ENCODE data around the gene URGCP.

URGCP gene

GRCh38 chr7:43877968-43878864 is 28.2 kb downstream of the URGCP start:
- DNase-seq (ENCODE audit: low read depth, low spot score): no peak
- H3K27ac ChIP-seq: no peak overlapping the region

GRCh38 chr7:43876976-43877745 is 29.2 kb downstream of the URGCP start:
- DNase-seq (ENCODE audit: low read depth, low spot score): no peak
- no peak overlapping the region for H3K27ac ChIP-seq

DNA sequence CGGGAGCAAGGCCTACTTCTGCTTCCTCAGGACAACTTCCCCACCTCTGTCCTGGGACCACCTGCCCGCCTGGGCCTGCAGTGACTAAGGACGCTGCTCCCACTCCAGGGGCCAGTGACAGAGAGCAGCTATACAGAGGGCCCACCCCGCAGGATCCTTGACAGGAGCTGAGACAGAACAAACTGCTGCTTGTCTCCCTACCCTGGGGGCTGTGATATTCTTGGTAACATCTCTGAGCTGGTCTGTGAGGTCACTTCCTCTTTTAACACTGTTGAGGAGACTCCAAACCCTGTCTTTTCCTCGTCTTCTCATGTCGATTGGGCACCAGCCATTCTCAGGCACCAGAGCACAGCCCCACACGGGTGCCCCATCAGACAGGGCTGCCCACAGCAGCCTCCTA is 30.2 kb downstream of the URGCP start:
- H3K27ac ChIP-seq: no peak overlapping the region
- DNase-seq (ENCODE audit: low read depth, low spot score): no peak

GRCh38 chr7:43873300-43873699 is 33.1 kb downstream of the URGCP start:
- peak; percentile 59 for DNase-seq (ENCODE audit: low read depth, low spot score)
- H3K27ac ChIP-seq: peak overlapping the region; percentile 65

GRCh38 chr7:43872406-43873110 is 33.8 kb downstream of the URGCP start:
- peak overlapping the region; percentile 65 for H3K27ac ChIP-seq
- DNase-seq (ENCODE audit: low read depth, low spot score): peak; percentile 54

DNA sequence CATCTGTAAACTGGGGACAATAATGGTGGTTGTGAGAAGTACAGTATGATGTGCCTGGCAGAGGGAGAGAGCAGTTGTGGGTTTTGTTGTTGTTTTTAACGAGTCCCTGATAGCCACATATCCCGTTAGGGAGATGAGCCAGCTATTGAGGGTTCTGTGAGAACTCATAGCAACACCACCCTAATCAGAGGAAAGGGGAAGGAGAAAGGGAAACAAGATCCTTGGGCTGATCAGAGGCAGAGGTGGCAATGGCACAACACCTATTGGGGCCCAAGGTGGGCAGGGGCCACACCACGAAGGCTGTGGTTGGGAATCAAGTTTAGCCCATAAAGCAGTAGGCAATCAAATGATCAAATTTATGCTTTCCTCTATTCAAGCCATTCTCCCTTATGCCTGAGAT is 35.3 kb downstream of the URGCP start:
- no peak overlapping the region for H3K27ac ChIP-seq
- DNase-seq (ENCODE audit: low read depth, low spot score): no peak

DNA sequence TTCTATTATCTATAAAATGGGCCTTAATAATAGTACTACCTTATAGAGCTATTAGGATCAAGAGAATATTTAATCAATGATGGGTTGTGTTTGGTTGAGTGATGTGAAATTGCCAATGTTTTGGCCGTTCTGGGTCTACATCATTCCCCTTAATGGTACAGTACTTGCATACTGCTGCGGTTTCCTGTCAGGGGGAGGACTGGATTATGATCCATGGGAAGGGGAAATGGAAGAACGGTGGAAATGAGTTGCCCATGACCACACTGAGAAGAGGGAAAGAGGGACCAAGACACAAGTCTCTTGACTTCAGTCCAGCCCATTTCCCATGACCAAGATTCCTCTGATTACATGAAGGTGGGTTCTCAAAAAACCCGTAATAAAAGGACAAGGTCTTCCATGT is 36.1 kb downstream of the URGCP start:
- DNase-seq (ENCODE audit: low read depth, low spot score): no peak
- peak overlapping the region; percentile 97 for H3K27ac ChIP-seq

DNA sequence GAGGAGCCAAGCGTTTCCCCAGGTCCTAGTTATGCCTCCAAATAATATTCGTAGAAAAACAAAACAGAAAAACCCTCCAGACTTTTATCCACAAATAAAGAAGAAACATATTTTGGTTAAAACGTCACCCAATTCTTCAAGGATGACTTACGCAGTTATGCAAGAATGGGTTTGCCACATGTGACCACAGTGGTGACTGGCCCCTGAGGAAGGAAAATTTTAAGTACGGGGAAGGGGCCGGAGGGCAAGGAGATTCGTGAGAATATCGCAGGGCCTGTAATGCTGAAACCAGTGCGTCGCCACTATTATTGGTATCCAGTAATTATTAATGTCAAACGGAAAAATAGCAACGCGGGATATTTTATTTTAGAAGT is 36.5 kb downstream of the URGCP start:
- peak; percentile 60 for DNase-seq (ENCODE audit: low read depth, low spot score)
- peak overlapping the region; percentile 97 for H3K27ac ChIP-seq

DNA sequence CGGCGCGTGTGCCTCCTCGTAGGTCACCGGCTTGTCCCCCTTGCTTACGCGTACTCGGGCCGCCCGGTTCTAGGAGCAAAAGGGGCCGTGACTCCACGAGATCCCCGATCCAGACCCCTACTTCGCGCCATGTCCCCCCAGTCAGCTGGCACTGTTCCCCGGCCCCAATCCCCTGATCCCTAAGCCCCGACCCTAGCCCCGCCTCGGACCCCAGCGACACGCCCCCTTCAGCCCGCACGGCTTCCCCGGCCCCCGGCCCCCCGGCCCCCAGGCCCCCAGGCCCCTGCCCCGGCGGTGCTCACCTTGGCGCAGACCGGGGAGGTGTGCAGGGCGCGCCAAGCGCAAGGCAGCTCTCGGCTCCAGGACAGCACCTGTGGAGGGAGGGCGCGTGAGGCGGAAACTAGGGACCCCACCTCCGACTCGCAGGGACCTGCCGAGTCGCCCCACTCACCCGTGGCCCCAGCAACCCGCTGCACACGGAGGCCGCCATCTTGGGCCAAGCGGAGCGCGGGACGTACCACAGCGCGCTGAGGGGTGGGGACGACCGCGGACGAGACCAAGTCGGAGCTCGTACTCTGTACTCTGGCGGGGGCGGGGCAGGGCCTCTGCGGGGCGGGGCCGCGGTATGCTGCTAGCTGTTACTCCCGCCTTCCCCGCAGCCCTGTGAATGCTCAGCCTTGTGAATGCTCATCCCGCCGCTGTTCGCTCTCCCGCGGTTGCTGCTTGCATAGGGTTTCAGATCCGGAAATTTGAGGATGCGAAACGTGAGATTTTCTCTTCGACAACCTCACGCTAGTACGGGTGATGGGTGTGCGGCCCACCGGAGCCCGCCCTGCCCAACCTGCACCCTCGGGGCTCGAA is 37.2 kb downstream of the URGCP start, which contains the start of gene MRPS24:
Gene MRPS24 (minus strand): TSS at position 512 of the 861 bp plus-strand sequence. CDS start 22 bp downstream, at position 490.
- DNase-seq (ENCODE audit: low read depth, low spot score): peak; percentile 65
- H3K27ac ChIP-seq: peak within 1 kb of the TSS; percentile 97

DNA sequence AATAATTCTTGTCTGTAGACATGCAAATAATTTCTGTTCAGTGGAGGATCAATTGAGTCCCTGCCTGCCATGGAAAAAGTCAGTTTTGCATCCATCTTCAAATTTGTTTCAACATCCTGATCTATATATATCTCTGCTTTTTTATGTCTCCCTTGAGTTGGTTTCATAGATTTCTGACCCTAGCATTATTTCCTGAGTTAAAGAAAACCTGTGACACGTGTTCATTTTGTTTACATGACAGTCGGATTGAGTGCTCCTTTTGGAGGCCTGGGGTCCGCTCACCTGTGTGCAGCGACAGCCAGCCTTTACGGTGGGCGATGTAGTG is 37.8 kb downstream of the URGCP start:
- peak overlapping the region; percentile 97 for H3K27ac ChIP-seq
- DNase-seq (ENCODE audit: low read depth, low spot score): no peak

- no peak for DNase-seq (ENCODE audit: low read depth, low spot score)
- H3K27ac ChIP-seq: no peak overlapping the region
These were observed 38.2 kb downstream of the URGCP start for GRCh38 chr7:43868181-43868580.

- no peak for DNase-seq (ENCODE audit: low read depth, low spot score)
- H3K27ac ChIP-seq: no peak overlapping the region
These were observed 41.1 kb downstream of the URGCP start for GRCh38 chr7:43865277-43865676.

DNA sequence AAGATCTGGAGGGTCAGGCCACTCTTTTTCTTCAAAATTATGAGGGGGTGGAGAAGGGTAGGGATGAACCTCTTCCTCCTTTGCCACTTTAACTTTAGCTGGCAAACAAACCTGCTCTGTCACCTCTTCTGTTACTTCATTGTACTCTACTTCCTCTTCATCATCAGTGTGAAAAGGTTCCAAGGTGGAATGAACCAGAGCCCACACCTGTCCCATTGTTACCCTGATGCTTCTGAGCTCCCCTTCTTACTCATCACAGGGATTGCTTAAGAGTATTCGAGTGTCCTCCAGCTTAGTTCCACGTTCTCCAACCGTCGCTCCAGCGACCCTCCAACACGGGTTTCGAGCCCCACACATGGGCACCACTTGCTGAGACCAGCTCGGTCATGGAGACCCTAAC is 42.3 kb downstream of the URGCP start:
- no peak overlapping the region for H3K27ac ChIP-seq
- DNase-seq (ENCODE audit: low read depth, low spot score): no peak

DNA sequence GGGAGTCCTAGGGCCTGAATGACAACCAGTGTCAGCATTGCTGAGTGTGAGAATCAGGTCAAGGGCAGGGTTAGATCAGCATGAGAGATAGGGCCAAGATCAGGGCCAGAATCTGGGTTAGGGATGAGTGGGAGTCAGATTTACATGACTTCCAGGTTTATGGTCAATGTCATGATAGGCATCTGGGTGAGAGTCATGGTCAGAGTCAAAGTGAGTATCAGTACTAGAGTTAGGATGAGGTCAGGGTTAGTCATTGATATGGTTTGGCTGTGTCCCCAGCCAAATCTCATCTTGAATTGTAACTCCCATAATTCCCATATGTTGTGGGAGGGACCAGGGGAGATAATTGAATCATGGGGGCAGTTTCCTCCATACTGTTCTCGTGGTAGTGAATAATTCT is 49.4 kb downstream of the URGCP start:
- no peak overlapping the region for H3K27ac ChIP-seq
- DNase-seq (ENCODE audit: low read depth, low spot score): no peak

GRCh38 chr7:43856316-43856715 is 50.1 kb downstream of the URGCP start:
- no peak for DNase-seq (ENCODE audit: low read depth, low spot score)
- H3K27ac ChIP-seq: no peak overlapping the region

- no peak overlapping the region for H3K27ac ChIP-seq
- DNase-seq (ENCODE audit: low read depth, low spot score): no peak
These were observed 51.2 kb downstream of the URGCP start for GRCh38 chr7:43855176-43855575.

GRCh38 chr7:43851805-43852204 is 54.6 kb downstream of the URGCP start:
- DNase-seq (ENCODE audit: low read depth, low spot score): no peak
- no peak overlapping the region for H3K27ac ChIP-seq

- DNase-seq (ENCODE audit: low read depth, low spot score): no peak
These were observed 55.9 kb downstream of the URGCP start for GRCh38 chr7:43850348-43851116.

GRCh38 chr7:43849047-43849446 is 57.3 kb downstream of the URGCP start:
- no peak overlapping the region for H3K27ac ChIP-seq
- DNase-seq (ENCODE audit: low read depth, low spot score): no peak

More at GRCh38 chr7:43850348-43851116, 55.9 kb downstream of the URGCP start:
- no peak overlapping the region for H3K27ac ChIP-seq

Data from epithelial cell of prostate (primary cell).